Fibroblast of mammary gland (primary cell): ENCODE data around the gene ARFGEF3.

Experiments used
- DNase-seq: peaks from one replicate; pipeline ENCODE4 v3.0.0-alpha.2; 2010; ENCODE audit warnings: low read depth
- H3K4me3 ChIP-seq: 2 replicates; pipeline ENCODE4 v1.5.1; 2011; ENCODE audit warnings: low read depth, mild to moderate bottlenecking, low read length, moderate library complexity; ENCODE audit not compliant: control insufficient read depth
- CTCF ChIP-seq: conservative IDR thresholded peaks from 2 replicates; pipeline ENCODE4 v1.5.1; 2011; ENCODE audit warnings: low read depth, low read length, inconsistent platforms; ENCODE audit not compliant: control insufficient read depth, insufficient read depth

The ARFGEF3 gene

GRCh38 chr6:138161088-138161337, 726 bp upstream of the ARFGEF3 start:
- no peak for TF ChIP-seq CTCF
- no peak overlapping the region for H3K4me3 ChIP-seq
- DNase-seq, result no peak

GRCh38 chr6:138162111-138162954, 594 bp downstream of the ARFGEF3 start:
- no peak for TF ChIP-seq CTCF
- H3K4me3 ChIP-seq, result peak overlapping the region; percentile 42
- no peak for DNase-seq

- no peak for DNase-seq
- no peak for TF ChIP-seq CTCF
- H3K4me3 ChIP-seq, result no peak overlapping the region
These were observed 1.3 kb downstream of the ARFGEF3 start for GRCh38 chr6:138162955-138163575.

- no peak for TF ChIP-seq CTCF
- no peak overlapping the region for H3K4me3 ChIP-seq
- DNase-seq, result no peak
These were observed 13.9 kb downstream of the ARFGEF3 start for GRCh38 chr6:138175596-138175995.

DNA sequence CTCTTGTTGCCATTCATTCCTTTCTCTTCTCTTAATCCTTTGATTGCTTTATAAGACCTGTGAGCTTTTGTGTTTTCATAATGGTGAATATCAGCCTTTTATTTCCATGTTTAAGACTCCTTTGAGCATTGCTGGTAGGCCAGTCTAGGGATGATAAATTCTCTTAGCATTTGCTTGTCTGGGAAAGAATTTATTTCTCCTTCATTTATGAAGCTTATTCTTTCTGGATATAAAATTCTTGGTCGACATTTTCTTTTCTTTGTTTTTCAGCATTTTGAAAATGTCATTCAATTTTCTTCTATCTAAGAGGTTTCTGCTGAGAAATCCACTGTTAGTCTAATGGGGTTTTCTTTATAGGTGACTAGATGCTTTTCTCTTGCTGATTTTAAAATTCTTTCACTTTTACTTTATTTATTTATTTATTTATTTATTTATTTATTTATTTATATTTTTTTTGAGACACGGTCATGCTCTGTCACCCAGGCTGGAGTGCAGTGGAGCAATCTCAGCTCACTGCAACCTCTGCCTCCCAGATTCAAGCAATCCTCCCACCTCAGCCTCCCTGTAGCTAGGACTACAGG, 15.0 kb downstream of the ARFGEF3 start:
- DNase-seq, result no peak
- no peak for TF ChIP-seq CTCF
- H3K4me3 ChIP-seq, result no peak overlapping the region

GRCh38 chr6:138182939-138183789, 21.4 kb downstream of the ARFGEF3 start:
- DNase-seq, result no peak
- no peak overlapping the region for H3K4me3 ChIP-seq
- TF ChIP-seq CTCF, result no peak
